Gastrocnemius medialis (tissue), 4 donors: Measurements from ENCODE around the gene GABRG3. TPM values are rescaled to one million over a fixed set of nuclear protein-coding genes. Genes with fewer than 3 reads are reported as not detected.

Experiments used
- ATAC-seq, 2 donors: fragments of 150-250 bp; one replicate each; pipeline ENCODE4 v1.9.1; 2016
- DNase-seq, 2 donors: peaks; one replicate each; pipeline ENCODE4 v3.0.0-alpha.2; 2019
- H3K27ac ChIP-seq, 4 donors: fragments of 200-600 bp; sonication (generic); 1 replicate in 1 of 4; 2 replicates in 3 of 4; pipeline ENCODE4 v1.5.1; 2016 to 2018; ENCODE audit warnings: mild to moderate bottlenecking in 2 of 4, moderate library complexity in 1 of 4
- H3K27me3 ChIP-seq, 3 donors: fragments of 200-600 bp; sonication (generic) in 2 of 3; 1 replicate in 1 of 3; 2 replicates in 2 of 3; pipeline versions ENCODE4 v1.5.1 to v1.6.0; 2016 to 2019; ENCODE audit warnings: mild to moderate bottlenecking in 1 of 3, moderate library complexity in 1 of 3
- H3K36me3 ChIP-seq, 2 donors: fragments of 200-600 bp; sonication (generic) in 1 of 2; one replicate each; pipeline ENCODE4 v1.5.1; 2017 to 2018
- H3K4me1 ChIP-seq, 2 donors: fragments of 200-600 bp; sonication (generic) in 1 of 2; one replicate each; pipeline ENCODE4 v1.5.1; 2016 to 2017; ENCODE audit warnings: mild to moderate bottlenecking in 2 of 2
- H3K4me3 ChIP-seq, 4 donors: fragments of 200-600 bp; sonication (generic) in 3 of 4; 1 replicate in 1 of 4; 2 replicates in 3 of 4; pipeline ENCODE4 v1.5.1; 2016 to 2019; ENCODE audit warnings: mild to moderate bottlenecking in 2 of 4
- H3K9me3 ChIP-seq, 3 donors: fragments of 200-600 bp; sonication (generic) in 2 of 3; 1 replicate in 1 of 3; 2 replicates in 2 of 3; pipeline ENCODE4 v1.5.1; 2016 to 2019
- POLR2A ChIP-seq, 2 donors: fragments of 450-650 bp; IDR thresholded peaks; one replicate each; pipeline ENCODE4 v1.6.1; 2017; ENCODE audit warnings: antibody characterized with exemption in 2 of 2, mild to moderate bottlenecking in 2 of 2, moderate library complexity in 2 of 2
- in situ Hi-C, 4 donors: fragments of 200-750 bp; cut with MboI; loops; one replicate each; pipeline versions ENCODE4 v1.15.0 to v1.8.0; 2017; ENCODE audit warnings: low sequenced_read_pairs in 4 of 4
- intact Hi-C: fragments of 100-400 bp; cut with DNase I; formaldehyde crosslinking; loops from one replicate; pipeline ENCODE4 v1.15.1; 2023; ENCODE audit warnings: low total_unique reads
- total RNA-seq, 4 donors: library from RNA; depleted of rRNA; stranded (reverse); fragments of >200 nt; gene quantifications; one replicate each; pipeline versions ENCODE4 v1.1.0 to v1.2.3, GENCODE V29; 2016
- TF ChIP-seq, protein P1 (sequence below), 5 experiments: fragments of 450-650 bp in 3 of 5; fragments of 200-600 bp in 2 of 5; sonication (generic) in 2 of 5; IDR thresholded peaks in 4 of 5; conservative IDR thresholded peaks in 1 of 5; 1 replicate in 4 of 5; 2 replicates in 1 of 5; pipeline ENCODE4 v1.5.1; 2016 to 2019; ENCODE audit warnings: antibody characterized with exemption in 5 of 5, mild to moderate bottlenecking in 3 of 5, moderate library complexity in 3 of 5

Gene GABRG3
- total RNA-seq, 4 donors from 2014 or later = not detected

GRCh38 chr15:27054426-27054825 is 83.4 kb downstream of the GABRG3 start:
- Histone ChIP-seq H3K4me3 (no peak overlapping the region), H3K27ac (no peak overlapping the region), H3K9me3 (no peaks in the 10 kb centered on the region), H3K4me1 (no peaks in the 10 kb centered on the region), H3K27me3 (no peaks in the 10 kb centered on the region), H3K36me3 (no peaks in the 10 kb centered on the region)
- DNase-seq (no peak), ATAC-seq (no peak)
- TF ChIP-seq, protein P1, sequence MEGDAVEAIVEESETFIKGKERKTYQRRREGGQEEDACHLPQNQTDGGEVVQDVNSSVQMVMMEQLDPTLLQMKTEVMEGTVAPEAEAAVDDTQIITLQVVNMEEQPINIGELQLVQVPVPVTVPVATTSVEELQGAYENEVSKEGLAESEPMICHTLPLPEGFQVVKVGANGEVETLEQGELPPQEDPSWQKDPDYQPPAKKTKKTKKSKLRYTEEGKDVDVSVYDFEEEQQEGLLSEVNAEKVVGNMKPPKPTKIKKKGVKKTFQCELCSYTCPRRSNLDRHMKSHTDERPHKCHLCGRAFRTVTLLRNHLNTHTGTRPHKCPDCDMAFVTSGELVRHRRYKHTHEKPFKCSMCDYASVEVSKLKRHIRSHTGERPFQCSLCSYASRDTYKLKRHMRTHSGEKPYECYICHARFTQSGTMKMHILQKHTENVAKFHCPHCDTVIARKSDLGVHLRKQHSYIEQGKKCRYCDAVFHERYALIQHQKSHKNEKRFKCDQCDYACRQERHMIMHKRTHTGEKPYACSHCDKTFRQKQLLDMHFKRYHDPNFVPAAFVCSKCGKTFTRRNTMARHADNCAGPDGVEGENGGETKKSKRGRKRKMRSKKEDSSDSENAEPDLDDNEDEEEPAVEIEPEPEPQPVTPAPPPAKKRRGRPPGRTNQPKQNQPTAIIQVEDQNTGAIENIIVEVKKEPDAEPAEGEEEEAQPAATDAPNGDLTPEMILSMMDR (IDR thresholded peaks at IDR 0.05 in 4 of 5, conservative IDR thresholded peaks at IDR 0.05 in 1 of 5) = no peak
- no peak for TF ChIP-seq POLR2A (IDR thresholded peaks at IDR 0.05)
- intact Hi-C loops = no loop called here
- in situ Hi-C loops = loop anchor here in 1 of 4 donors (25.0 kb wide), 1 partner anchor 308 kb away; no protein-coding TSS in a partner anchor

DNA sequence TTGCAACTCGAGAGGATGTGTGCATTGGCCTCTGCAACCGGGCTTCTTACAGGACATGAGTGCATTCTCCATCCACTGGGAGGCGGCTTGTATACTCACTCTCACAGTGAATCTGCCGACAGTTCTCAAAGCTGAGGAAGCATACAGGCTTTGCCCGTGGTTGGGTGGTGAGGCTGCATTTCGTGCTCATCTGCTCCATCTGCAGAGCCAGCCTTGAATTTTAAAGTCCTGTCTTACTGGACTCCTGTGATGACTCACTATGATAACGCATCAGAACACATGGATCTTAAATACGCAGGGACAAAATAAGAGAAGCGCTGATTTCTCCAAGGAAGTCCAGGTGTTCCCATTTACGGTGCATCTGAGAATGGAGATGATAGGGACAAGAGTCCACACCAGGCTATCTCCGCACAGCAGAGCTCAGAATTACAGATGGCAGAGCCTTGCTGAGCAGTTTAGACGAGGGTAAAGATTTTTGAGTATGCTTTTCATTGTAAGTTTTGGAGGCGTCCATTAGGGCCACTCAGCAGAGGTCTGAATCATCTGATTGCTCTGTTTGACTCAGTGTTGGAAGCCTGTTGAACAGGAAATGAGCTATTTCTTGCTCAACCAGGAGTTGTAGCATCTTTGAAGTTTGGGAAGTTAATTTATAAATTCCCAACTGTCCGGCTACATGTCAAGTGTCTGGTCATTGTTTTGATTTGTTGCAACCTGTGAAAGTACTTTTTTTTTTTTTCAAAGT is 87.1 kb downstream of the GABRG3 start:
- intact Hi-C loops (no loop called here), in situ Hi-C loops (loop anchor here in 1 of 4 donors (25.0 kb wide), 1 partner anchor 304 kb away; no protein-coding TSS in a partner anchor)
- TF ChIP-seq, protein P1 (IDR thresholded peaks at IDR 0.05 in 4 of 5, conservative IDR thresholded peaks at IDR 0.05 in 1 of 5) = no peak
- no peak for TF ChIP-seq POLR2A (IDR thresholded peaks at IDR 0.05)
- Histone ChIP-seq H3K9me3 (no peaks in the 10 kb centered on the region), H3K4me3 (no peak overlapping the region), H3K27me3 (no peaks in the 10 kb centered on the region), H3K4me1 (no peaks in the 10 kb centered on the region), H3K27ac (no peak overlapping the region), H3K36me3 (no peaks in the 10 kb centered on the region)
- ATAC-seq (no peak), DNase-seq (no peak)

GRCh38 chr15:27058939-27059338 is 88.0 kb downstream of the GABRG3 start:
- no peak overlapping the region for H3K4me3 ChIP-seq
- in situ Hi-C loops = loop anchor here in 1 of 4 donors (25.0 kb wide), 1 partner anchor 303 kb away; no protein-coding TSS in a partner anchor
- no peak for TF ChIP-seq POLR2A (IDR thresholded peaks at IDR 0.05)
- TF ChIP-seq, protein P1 (IDR thresholded peaks at IDR 0.05 in 4 of 5, conservative IDR thresholded peaks at IDR 0.05 in 1 of 5) = no peak
- H3K27ac ChIP-seq = no peak overlapping the region
- no peaks in the 10 kb centered on the region for H3K9me3 ChIP-seq
- H3K27me3 ChIP-seq = no peaks in the 10 kb centered on the region
- no peak for ATAC-seq
- no peaks in the 10 kb centered on the region for H3K36me3 ChIP-seq
- intact Hi-C loops = no loop called here
- H3K4me1 ChIP-seq = no peaks in the 10 kb centered on the region
- no peak for DNase-seq

- H3K36me3 ChIP-seq = no peaks in the 10 kb centered on the region
- TF ChIP-seq POLR2A (IDR thresholded peaks at IDR 0.05) = no peak
- TF ChIP-seq, protein P1 (IDR thresholded peaks at IDR 0.05 in 4 of 5, conservative IDR thresholded peaks at IDR 0.05 in 1 of 5) = peak in 2 of 5 experiments; percentile 11 to 40
- ATAC-seq (no peak), DNase-seq (no peak)
- intact Hi-C loops (no loop called here), in situ Hi-C loops (loop anchor here in 1 of 4 donors (25.0 kb wide), 1 partner anchor 303 kb away; no protein-coding TSS in a partner anchor)
- H3K9me3 ChIP-seq = no peaks in the 10 kb centered on the region
- no peak overlapping the region for H3K27ac ChIP-seq
- H3K4me3 ChIP-seq = no peak overlapping the region
- no peaks in the 10 kb centered on the region for H3K27me3 ChIP-seq
- no peaks in the 10 kb centered on the region for H3K4me1 ChIP-seq
Observed at GRCh38 chr15:27059610-27060202, 88.7 kb downstream of the GABRG3 start.
